Urinary bladder (tissue), 4 donors: ENCODE measurements around the gene CAMSAP1. TPM values are rescaled to one million over a fixed set of nuclear protein-coding genes. Genes with fewer than 3 reads are reported as not detected.
"Not testable (repeated sequence)": the region's sequence is repeated elsewhere in the genome, so short reads cannot be mapped to it uniquely, and the experiment has no call there.

Experiments used
- DNase-seq: peaks from one replicate; pipeline ENCODE4 v3.0.0-alpha.2; 2015; ENCODE audit errors: extremely low spot score
- H3K27ac ChIP-seq: one replicate; pipeline ENCODE4 v1.5.1; 2013; ENCODE audit warnings: low read depth, mild to moderate bottlenecking, moderate library complexity
- H3K36me3 ChIP-seq: one replicate; pipeline ENCODE4 v1.6.1; 2013; ENCODE audit warnings: mild to moderate bottlenecking, moderate library complexity; ENCODE audit not compliant: insufficient read depth
- H3K4me1 ChIP-seq: one replicate; pipeline ENCODE4 v1.6.1; 2013; ENCODE audit warnings: mild to moderate bottlenecking, moderate library complexity; ENCODE audit not compliant: insufficient read depth
- H3K4me3 ChIP-seq: one replicate; pipeline ENCODE4 v1.5.1; 2013; ENCODE audit warnings: low read depth, low read length
- WGBS: extraction: QIAGEN DNeasy Blood & Tissue Kit; methylation state at CpG from one replicate; pipeline ENCODE4 v1.1.7; 2013; 5-methylcytosine and 5-hydroxymethylcytosine counted together
- polyA plus RNA-seq: library from polyadenylated mRNA; stranded (reverse); fragments of 200-250 nt; gene quantifications from one replicate; pipeline ENCODE4 v1.2.3, GENCODE V29; 2013
- total RNA-seq: library from RNA; depleted of rRNA; stranded (reverse); fragments of >200 nt; gene quantifications from one replicate; pipeline ENCODE4 v1.2.3, GENCODE V29; 2014
- donor health status: healthy with polysubstance abuse.
- donor health status: healthy.

CAMSAP1 gene
- total and polyA plus RNA-seq, 2 donors: 14.9 to 27.9 TPM

DNA sequence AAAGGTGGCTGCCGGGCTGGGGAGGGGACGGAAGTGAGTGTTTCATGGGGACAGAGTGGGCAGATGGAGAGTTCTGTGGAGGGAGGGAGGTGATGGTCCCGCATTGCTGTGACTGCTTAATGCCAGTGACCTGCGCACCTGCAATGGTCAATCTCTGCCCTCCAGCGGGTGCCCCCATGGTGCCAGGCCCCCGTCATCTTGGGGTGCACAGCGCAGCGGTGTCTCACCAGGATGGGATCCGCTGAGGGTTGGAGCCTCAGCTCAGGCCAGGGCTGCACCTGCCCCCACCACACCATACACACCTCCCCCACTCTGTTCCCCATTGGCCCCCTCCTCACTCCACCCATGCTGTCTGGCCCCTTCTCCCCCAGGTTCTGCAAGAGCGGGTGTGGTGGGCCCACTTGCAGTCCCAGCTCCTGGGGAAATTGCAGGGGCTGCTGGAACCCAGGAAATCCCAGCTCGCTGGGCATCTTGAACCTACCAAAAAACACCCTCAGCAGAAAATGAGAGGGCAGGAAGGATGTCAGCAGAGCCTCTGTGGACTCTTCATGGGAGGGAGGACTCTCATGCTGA lies 12.1 kb upstream of the CAMSAP1 start:
- 98% methylated on average over 11 of the region's 11 CpGs for WGBS
- H3K4me3 ChIP-seq: no peak overlapping the region
- H3K36me3 ChIP-seq: peaks cover 3% of the 10 kb centered on the region
- no peak for DNase-seq
- H3K27ac ChIP-seq: no peak overlapping the region
- no peaks in the 10 kb centered on the region for H3K4me1 ChIP-seq

DNA sequence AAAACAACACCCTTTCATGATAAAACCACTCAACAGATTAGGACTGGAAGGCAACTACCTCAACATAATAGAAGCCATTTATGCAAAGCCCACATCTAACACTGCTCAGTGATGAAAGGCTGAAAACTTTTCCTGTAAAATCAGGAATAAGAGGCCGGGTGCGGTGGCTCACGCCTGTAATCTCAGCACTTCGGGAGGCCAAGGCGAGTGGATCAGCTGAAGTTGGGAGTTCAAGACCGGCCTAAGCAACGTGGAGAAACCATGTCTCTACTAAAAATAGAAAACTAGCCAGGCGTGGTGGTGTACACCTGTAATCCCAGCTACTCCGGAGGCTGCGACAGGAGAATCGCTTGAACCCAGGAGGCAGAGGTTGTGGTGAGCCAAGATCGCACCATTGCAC lies 8.9 kb upstream of the CAMSAP1 start:
- H3K36me3 ChIP-seq: not testable (repeated sequence)
- WGBS: 94% methylated on average over 12 of the region's 12 CpGs

DNA sequence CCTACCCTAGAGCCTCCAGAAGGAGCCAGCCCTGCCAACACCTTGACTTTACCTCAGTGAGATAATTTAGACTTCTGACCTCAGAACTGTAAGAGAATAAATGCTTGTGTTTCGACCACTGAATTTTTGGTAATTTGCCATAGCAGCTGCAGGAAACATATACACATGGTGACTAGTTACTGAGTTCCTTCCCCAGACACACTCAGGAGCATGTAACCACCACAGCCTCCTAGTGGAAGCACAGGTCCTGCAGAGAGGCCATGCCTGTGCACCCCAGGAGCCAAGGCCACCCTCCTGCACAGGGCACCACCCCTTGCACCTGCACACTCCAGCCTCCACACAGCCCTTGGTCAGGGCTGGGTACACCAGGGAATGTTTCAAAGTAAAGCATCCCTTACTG lies 7.6 kb upstream of the CAMSAP1 start:
- no peak for DNase-seq
- Histone ChIP-seq H3K27ac (no peak overlapping the region), H3K36me3 (peaks cover 9% of the 10 kb centered on the region), H3K4me3 (no peak overlapping the region), H3K4me1 (no peaks in the 10 kb centered on the region)
- 94% methylated on average over 1 of the region's 1 CpG for WGBS

More for the DNA sequence above, 8.9 kb upstream of the CAMSAP1 start:
- not testable (repeated sequence) for H3K4me1 ChIP-seq, DNase-seq, H3K4me3 ChIP-seq, H3K27ac ChIP-seq

DNA sequence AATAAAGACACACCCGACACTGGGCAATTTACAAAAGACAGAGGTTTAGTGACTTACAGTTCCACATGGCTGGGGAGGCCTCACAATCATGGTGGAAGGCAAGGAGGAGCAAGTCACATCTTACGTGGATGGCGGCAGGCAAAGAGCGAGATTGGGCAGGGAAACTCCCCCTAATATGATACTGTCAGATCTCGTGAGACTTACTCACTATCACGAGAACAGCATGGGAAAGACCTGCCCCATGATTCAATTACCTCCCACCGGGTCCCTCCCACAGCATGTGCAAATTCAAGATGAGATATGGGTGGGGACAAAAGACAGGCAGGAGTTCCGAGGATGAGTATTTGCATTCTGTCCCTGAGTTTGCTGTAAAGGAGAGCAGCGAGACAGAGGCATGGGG lies 3.9 kb upstream of the CAMSAP1 start:
- H3K27ac ChIP-seq, DNase-seq, H3K4me3 ChIP-seq, H3K36me3 ChIP-seq, H3K4me1 ChIP-seq: not testable (repeated sequence)
- WGBS: 96% methylated on average over 9 of the region's 9 CpGs

DNA sequence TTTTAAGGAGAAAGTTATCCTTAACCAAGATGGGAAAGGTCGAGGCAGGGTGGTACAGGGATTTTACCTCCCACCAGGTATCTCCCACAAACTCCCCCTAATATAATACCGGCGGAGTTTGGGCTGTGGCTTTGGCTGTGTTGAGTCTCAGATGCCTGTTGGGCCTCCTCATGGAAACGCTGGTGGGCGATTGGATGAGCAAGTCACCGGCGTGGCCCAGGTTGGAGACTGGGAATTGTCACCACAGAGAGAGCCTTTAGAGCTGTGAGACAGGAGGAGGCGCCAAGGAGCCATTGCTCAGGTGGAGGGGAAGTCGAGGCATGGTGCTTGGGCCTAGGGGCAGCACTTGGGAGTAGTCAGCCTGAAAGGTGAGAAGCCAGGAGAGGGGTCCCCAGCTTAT lies 3.4 kb upstream of the CAMSAP1 start:
- Histone ChIP-seq H3K4me1 (peaks cover 4% of the 10 kb centered on the region), H3K27ac (no peak overlapping the region), H3K36me3 (peaks cover 9% of the 10 kb centered on the region), H3K4me3 (no peak overlapping the region)
- DNase-seq: no peak
- 97% methylated on average over 9 of the region's 9 CpGs for WGBS

DNA sequence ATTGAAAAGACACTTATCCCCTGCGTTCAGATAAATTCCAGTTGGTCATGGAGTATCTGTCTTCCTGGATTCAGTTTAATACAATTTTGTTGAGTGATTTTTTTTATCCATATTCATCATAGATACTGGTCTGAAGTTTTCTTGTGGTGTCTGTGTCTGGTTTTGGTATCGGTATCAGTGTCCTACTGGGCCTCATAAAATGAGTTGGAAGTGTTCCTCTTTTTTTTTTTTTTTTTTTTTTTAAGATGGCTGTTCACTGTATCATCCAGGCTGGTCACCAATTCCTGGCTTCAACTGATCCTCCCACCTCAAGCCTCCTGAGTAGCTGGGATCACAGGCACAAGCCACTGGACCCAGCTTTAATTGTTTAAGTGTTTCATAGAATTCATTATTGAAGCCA lies 2.9 kb upstream of the CAMSAP1 start:
- no peak for DNase-seq
- peaks cover 7% of the 10 kb centered on the region for H3K36me3 ChIP-seq
- 89% methylated on average over 2 of the region's 2 CpGs for WGBS
- peaks cover 4% of the 10 kb centered on the region for H3K4me1 ChIP-seq
- no peak overlapping the region for H3K4me3 ChIP-seq
- no peak overlapping the region for H3K27ac ChIP-seq

DNA sequence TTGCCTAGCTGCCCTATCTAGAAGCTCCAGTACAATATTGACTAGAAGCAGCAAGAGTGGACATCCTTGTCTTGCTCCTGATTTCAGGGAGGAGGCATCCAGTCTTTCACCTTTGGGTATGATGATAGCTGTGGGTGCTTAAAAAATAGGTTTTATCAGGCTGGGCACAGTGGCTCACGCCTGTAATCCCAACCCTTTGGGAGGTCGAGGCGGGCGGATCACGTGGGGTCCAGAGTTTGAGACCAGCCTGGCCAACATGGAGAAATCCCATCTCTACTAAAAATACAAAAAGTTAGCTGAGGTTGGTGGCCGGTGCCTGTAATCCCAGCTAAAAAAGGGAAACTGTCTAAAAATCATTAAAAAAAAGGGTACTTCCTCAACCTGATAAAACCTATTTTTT lies 2.0 kb upstream of the CAMSAP1 start:
- WGBS: 98% methylated on average over 6 of the region's 6 CpGs
- no peak overlapping the region for H3K4me3 ChIP-seq
- peaks cover 6% of the 10 kb centered on the region for H3K36me3 ChIP-seq
- peaks cover 4% of the 10 kb centered on the region for H3K4me1 ChIP-seq
- no peak for DNase-seq
- no peak overlapping the region for H3K27ac ChIP-seq

DNA sequence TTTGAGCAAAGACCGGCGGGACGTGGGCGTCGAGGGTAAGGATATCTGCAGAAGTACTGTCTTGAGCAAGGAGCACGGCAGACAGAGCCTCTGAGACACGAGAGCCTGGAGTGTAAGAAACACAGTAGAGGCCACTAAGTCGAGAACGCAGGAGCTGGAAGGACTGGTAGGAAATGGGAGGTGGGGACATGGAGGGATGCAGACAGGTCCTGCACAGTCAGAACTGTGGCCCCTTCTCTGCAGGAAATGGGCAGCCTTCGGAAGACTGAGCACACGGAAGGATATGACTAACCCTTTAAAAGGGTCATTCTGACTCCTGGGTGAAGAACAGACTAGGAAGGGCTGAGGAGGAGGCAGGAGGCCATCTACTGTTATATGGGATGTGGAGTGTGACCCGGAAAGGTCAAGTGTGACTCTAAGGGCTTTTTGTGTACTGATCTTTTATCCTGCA lies 1.4 kb upstream of the CAMSAP1 start:
- no peak for DNase-seq
- peak overlapping the region; percentile 87 for H3K4me3 ChIP-seq
- H3K27ac ChIP-seq: no peak overlapping the region
- peaks cover 4% of the 10 kb centered on the region for H3K4me1 ChIP-seq
- WGBS: 87% methylated on average over 12 of the region's 12 CpGs
- H3K36me3 ChIP-seq: peaks cover 6% of the 10 kb centered on the region

DNA sequence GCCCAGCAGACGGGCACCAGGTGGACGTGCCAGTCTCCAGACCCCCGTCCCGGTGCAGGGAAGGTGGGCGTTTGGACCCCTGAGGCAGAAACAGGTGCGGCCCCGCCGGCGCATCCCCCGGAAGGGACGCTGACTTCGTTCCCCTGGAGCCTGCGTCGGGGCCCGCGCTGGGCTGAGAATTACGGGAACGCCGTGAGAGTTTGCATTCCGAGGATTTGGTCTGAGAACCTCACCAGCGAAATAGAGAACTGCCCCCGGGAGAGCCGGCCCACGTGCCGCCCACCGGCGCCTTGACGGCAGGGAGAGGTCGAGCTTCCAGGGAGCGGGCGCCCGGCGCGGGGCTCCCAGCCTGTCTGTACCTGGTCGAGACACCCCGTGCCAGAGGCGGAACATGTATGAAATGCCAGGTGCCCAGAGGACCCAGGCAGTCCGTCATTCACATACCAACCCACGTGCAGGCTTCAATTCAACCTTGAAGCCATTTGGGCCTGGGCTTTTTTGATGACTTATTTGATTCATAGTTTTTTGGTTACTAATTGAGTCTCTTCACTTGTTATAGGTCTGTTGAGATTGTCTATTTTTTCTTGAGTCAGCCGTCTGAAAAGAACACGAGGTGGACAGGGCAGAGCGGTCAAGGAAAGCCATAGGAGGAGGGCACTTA lies 877 bp upstream of the CAMSAP1 start:
- H3K4me1 ChIP-seq: peaks cover 4% of the 10 kb centered on the region
- WGBS: 16% methylated on average over 42 of the region's 42 CpGs
- H3K36me3 ChIP-seq: peaks cover under 1% of the 10 kb centered on the region
- no peak overlapping the region for H3K27ac ChIP-seq
- DNase-seq: no peak
- H3K4me3 ChIP-seq: peak overlapping the region; percentile 87

DNA sequence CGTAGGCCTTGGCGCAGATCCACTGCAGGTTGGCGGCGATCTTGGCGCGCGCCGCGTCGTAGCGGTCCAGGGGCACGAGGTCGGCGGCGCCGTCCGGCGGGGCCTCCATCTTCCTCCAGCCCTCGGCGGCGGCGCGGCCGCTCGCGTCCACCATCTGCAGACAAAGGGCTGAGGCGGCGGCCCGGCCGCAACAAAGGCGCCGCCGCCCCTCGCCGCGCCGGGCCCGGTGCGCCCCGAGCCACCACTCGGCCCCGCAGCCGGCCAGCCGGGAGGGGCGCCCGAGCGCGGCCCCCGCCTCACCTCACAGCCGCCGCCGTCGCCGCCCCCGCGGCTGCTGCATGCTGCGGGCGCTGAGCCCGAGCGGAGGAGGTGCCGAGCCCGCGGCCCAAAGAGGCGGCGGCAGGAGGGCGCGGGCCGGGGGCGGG lies 328 bp downstream of the CAMSAP1 start:
- under 1% methylated on average over 69 of the region's 69 CpGs for WGBS
- no peak for DNase-seq
- peaks cover 4% of the 10 kb centered on the region for H3K4me1 ChIP-seq
- H3K4me3 ChIP-seq: peak overlapping the region; percentile 96
- H3K27ac ChIP-seq: peak overlapping the region; percentile 44
- no peaks in the 10 kb centered on the region for H3K36me3 ChIP-seq

DNA sequence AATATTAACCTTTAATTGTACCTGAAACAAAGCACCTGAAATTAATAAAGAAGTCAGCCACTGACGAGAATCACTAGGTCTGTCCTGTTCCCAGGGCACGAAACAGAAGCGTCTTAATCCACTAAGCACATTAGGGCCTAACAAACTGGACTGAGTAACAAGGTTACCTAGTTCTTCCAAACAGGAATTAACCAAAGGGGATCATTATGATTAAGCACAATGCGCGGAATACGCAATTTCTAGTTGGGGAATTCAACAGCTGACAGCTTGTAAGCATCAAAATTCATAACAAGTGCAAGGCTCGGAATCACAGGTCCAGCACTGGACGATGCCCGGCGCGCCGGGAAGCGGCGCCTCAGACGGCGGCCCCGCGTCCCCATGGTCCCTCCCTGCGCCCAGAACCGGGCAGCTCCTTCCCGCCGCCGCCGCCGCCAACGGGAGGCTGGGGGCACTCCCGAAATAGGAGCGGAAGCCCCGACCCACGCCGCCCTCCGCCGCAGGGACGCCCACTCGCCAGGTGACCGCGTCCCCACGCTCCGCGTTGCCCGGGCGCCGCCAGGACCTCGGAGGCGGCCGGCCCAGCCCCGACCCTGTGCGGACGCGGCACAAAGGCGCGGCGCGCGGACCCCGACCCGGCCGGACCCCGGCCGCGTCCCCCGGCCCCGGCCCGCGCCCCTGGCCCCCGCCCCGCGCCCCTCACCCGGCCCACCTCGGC lies 898 bp downstream of the CAMSAP1 start:
- peak overlapping the region; percentile 62 for H3K27ac ChIP-seq
- H3K36me3 ChIP-seq: no peaks in the 10 kb centered on the region
- DNase-seq: no peak
- H3K4me3 ChIP-seq: peak overlapping the region; percentile 96
- WGBS: 1% methylated on average over 69 of the region's 70 CpGs
- peaks cover 4% of the 10 kb centered on the region for H3K4me1 ChIP-seq

DNA sequence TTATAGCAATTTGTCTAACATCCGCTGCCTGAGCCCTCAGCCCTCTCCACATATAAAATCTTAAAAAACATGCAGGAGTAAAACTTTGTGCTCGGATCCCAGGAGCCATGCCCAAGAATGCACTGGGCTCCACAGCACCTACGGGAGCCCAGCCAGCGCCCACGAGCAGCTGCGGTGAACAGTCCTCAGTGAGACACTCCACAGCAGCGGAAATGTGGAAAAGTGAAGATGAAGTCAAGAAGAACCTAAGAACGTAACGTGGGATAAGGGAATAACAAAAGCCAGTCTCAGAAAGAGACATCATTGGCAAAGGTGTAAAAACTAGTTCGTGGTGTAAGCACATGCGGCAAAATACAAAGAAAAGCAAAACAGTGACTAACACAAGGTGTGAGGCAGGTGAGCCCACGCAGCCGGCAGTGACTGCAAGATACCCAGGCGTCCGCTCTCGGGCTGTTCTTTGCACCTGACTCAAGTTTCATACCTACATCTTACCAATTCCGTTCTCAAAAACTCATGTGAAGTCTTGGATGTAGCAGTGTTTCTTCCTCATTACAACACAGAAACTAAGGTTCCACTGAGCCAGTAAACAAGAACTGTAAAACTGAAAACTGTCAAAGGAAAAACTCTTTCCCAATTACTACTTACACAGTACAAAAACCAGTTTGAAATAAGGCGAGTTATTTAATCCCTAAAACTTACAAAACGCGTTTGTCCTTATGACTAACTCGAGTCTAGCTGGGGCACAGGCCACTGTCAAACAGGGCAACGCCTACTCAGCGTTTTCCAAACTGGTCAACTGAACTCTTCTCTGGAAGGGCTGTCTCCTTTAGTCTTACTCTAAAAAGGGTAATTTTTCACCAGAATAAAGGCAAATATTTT lies 1.7 kb downstream of the CAMSAP1 start:
- H3K4me1 ChIP-seq: peaks cover 4% of the 10 kb centered on the region
- no peak for DNase-seq
- no peak overlapping the region for H3K27ac ChIP-seq

DNA sequence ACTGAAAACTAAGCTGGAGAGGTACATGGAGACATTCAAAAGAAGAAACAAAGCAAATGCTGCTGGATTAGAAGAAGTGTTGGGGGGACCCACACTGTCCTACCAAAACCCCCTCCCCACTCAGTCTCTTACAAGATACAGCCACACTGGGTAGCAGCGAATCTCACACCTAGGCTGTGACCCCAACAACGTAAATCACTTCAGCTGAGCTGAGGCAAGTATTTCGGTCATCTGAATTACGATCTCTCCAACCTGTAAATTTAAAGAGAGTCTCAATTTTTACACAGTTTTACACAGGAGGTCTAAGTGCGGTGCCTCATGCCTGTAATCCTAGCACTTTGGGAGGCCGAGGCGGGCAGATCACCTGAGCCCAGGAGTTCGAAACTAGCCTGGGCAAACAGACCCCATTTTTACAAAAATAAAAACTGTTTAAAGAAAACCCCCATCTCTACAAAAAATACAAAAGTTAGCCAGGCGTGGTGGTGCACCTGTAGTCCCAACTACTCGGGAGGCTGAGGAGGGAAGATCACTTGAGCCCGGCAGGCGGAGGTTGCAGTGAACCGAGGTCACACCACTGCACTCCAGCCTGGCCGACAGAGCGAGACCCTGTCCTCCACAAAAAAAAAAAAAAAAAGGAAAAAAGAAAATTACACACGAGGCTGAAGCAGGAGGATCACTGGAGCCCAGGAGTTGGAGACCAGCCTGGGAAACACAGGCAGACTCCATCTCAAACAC lies 3.4 kb downstream of the CAMSAP1 start:
- Histone ChIP-seq H3K27ac (no peak overlapping the region), H3K4me1 (peaks cover 3% of the 10 kb centered on the region), H3K36me3 (no peaks in the 10 kb centered on the region), H3K4me3 (no peak overlapping the region)
- 94% methylated on average over 16 of the region's 16 CpGs for WGBS
- no peak for DNase-seq

More for the DNA sequence above, 1.7 kb downstream of the CAMSAP1 start:
- 62% methylated on average over 23 of the region's 23 CpGs for WGBS
- H3K36me3 ChIP-seq: no peaks in the 10 kb centered on the region
- peak overlapping the region; percentile 96 for H3K4me3 ChIP-seq
